Measurements from ENCODE around the gene RPS21. TPM values are rescaled to one million over a fixed set of nuclear protein-coding genes. Genes with fewer than 3 reads are reported as not detected.

The RPS21 gene
- total RNA-seq, 2 donors from 2014 or later = 1,359 to 1,579 TPM

DNA sequence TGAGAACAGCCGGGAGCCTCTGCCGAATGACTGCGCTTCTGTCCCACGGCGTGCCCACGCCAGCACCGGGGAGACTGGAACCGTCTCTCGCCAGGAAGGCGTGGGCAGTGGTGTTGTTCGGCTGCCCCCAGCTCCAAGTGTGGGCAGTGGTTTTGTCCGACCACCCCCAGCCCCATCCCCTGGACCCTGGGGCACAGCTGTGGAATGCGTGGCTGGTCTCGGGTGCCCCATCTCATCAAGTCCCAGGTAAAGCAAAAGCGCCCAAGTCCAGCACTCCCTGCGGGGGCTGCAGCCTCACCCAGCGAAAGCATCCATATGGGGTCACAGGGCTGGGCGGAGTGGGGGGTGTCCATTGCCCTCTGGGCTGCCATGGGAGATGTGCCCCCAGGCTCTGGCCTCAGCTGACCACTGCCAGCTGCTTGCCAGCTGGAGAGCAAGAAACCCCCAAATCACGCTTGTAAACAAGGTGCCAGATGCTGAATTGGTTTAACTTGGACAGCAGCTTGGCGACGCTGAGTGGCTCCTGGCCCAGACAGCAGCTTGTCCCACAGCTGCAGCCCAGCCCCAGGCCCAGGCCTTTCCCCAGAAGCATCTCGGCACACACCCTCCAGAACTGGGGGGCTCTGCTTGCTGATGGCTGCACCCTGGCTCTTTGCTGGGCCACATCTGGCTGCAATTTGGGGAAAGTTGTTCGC is 15.7 kb downstream of the RPS21 start:
- Histone ChIP-seq H3K27me3 (no peaks in the 10 kb centered on the region), H3K4me1 (peaks cover 14% of the 10 kb centered on the region), H3K27ac (no peak overlapping the region), H3K4me3 (no peak overlapping the region), H3K9ac (ENCODE audit: low read depth in 2 of 2, low read length in 2 of 2) (no peak overlapping the region), H3K9me3 (no peaks in the 10 kb centered on the region), H3K36me3 (no peaks in the 10 kb centered on the region)
- TF ChIP-seq, protein P1, sequence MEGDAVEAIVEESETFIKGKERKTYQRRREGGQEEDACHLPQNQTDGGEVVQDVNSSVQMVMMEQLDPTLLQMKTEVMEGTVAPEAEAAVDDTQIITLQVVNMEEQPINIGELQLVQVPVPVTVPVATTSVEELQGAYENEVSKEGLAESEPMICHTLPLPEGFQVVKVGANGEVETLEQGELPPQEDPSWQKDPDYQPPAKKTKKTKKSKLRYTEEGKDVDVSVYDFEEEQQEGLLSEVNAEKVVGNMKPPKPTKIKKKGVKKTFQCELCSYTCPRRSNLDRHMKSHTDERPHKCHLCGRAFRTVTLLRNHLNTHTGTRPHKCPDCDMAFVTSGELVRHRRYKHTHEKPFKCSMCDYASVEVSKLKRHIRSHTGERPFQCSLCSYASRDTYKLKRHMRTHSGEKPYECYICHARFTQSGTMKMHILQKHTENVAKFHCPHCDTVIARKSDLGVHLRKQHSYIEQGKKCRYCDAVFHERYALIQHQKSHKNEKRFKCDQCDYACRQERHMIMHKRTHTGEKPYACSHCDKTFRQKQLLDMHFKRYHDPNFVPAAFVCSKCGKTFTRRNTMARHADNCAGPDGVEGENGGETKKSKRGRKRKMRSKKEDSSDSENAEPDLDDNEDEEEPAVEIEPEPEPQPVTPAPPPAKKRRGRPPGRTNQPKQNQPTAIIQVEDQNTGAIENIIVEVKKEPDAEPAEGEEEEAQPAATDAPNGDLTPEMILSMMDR (IDR thresholded peaks at IDR 0.05) = no peak
- DNase-seq = no peak
- intact Hi-C loops (cut with DNase I) = no loop called here

DNA sequence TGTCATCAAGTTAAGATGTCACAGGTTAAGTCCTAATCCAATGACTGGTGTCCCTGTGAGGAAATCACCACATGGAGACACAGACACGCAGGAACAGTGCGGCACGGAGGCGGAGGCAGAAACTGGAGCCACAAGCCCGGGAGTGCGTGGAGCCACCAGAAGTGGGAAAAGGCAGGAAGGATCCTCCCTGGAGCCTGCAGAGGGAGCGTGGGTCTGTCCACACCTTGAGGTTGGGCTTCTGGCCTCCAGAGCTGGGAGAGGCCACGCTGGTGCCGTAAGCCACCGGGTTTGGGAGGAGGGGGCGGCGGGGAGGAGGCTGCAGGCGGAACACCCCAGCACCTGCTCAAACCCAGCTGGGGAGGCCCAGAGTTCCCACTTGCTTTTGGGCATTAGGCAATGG is 16.4 kb downstream of the RPS21 start:
- Histone ChIP-seq H3K4me3 (no peak overlapping the region), H3K27me3 (no peaks in the 10 kb centered on the region), H3K4me1 (peaks cover 19% of the 10 kb centered on the region), H3K27ac (no peak overlapping the region), H3K9me3 (no peaks in the 10 kb centered on the region), H3K36me3 (no peaks in the 10 kb centered on the region), H3K9ac (ENCODE audit: low read depth in 2 of 2, low read length in 2 of 2) (no peak overlapping the region)
- TF ChIP-seq, protein P1 (IDR thresholded peaks at IDR 0.05) = no peak
- intact Hi-C loops (cut with DNase I) = no loop called here
- no peak for DNase-seq

DNA sequence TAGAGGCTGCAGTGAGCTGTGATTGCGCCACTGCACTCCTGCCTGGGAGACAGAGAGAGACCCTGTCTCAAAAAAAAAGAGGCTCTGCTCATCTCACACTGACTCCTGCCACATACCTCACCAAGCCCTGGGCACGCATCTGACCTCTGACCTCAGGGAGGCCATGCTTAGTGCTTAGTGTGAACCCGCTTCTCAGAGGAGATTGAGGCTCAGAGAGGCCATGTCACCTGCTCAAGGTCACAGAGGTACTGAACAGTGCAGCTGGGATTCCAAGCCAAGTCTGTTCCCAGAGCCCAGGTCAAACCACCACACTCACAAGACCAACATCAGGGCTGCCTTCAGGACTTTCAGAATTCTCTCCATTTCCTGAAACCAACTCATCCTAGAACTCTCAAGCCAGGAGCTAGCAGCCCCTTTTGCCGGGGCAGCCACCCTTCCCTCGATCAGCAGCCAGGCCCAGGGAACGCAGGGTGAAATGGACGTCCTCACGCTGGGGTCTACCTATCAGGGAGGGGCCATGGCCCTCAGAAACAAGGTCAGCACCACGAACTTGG is 17.3 kb downstream of the RPS21 start:
- no peak for DNase-seq
- Histone ChIP-seq H3K4me3 (no peak overlapping the region), H3K4me1 (peaks cover 19% of the 10 kb centered on the region), H3K9ac (ENCODE audit: low read depth in 2 of 2, low read length in 2 of 2) (no peak overlapping the region), H3K36me3 (no peaks in the 10 kb centered on the region), H3K27ac (no peak overlapping the region), H3K27me3 (no peaks in the 10 kb centered on the region), H3K9me3 (no peaks in the 10 kb centered on the region)
- intact Hi-C loops (cut with DNase I) = no loop called here
- TF ChIP-seq, protein P1 (IDR thresholded peaks at IDR 0.05) = no peak

DNA sequence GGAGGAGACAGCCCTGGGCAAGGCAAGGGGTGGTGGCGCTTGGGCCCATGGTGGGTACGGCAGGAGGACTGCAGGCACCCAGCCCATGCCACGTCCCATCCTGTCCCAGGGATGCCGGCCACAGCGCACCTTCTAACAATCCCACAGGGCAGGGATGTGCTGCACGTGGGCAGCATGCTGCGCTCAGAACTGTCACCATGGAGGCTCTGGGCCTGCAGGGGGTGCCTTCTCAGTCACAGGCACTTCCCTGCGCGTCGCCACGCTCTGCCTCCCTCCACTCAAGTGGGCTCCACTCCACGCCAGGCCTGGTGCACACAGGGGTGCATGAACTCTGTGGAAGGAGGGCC is 17.8 kb downstream of the RPS21 start:
- intact Hi-C loops (cut with DNase I) = no loop called here
- H3K9ac ChIP-seq (ENCODE audit: low read depth in 2 of 2, low read length in 2 of 2) = no peak overlapping the region
- H3K27me3 ChIP-seq = no peaks in the 10 kb centered on the region
- H3K27ac ChIP-seq = no peak overlapping the region
- TF ChIP-seq, protein P1 (IDR thresholded peaks at IDR 0.05) = no peak
- H3K4me1 ChIP-seq = peaks cover 19% of the 10 kb centered on the region
- no peaks in the 10 kb centered on the region for H3K36me3 ChIP-seq
- H3K9me3 ChIP-seq = no peaks in the 10 kb centered on the region
- H3K4me3 ChIP-seq = no peak overlapping the region
- no peak for DNase-seq

DNA sequence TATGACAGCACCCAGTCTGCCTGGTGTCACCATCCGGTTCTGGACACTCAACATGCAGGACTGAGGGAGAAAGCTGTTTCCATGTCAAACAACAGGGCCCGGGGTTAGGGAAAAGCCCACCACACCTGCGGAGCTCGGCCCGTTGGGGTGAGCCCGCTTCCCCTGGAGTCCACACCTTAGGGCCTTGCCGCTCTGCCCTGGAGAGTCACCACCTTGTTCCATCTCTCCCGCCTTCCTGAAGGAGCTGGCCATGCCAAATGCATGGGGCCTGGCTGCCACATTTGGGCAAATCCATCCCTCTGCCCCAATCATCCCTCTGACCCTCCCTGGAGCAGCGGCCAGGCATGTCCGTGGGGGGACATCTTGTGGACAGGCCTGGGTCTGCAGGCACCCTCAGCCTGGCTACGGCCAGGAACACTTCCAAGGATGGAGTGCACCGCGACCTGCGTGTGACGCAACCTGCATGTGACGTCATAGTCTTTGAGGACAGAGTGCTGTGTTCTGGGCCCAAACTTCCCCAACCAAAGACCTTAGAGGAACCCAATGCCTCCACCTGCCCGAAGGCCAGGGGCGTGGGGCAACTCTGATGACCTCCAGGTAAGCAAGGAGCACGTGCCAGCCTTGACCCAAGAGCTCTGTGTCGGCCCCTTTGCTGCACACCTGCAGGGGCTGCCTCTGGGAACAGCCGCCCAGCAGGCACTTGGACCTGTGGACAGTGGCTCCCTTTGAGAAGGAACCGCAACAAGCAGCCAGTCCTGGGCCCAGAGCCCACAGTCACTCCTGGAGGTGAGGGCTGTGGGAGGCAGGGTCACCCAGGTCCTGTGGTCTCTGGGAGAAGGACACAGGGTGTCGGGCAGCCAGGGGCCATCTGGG is 18.4 kb downstream of the RPS21 start:
- intact Hi-C loops (cut with DNase I) = no loop called here
- Histone ChIP-seq H3K27me3 (no peaks in the 10 kb centered on the region), H3K4me3 (no peak overlapping the region), H3K9ac (ENCODE audit: low read depth in 2 of 2, low read length in 2 of 2) (peak overlapping the region; percentile 56 to 95), H3K27ac (no peak overlapping the region), H3K9me3 (no peaks in the 10 kb centered on the region), H3K36me3 (no peaks in the 10 kb centered on the region), H3K4me1 (peaks cover 19% of the 10 kb centered on the region)
- DNase-seq = no peak
- TF ChIP-seq, protein P1 (IDR thresholded peaks at IDR 0.05) = no peak
